Gastroesophageal sphincter (tissue), 2 donors: ENCODE results near the gene DCC.

Experiments
- EP300 ChIP-seq: sonication (generic); formaldehyde crosslinking; IDR thresholded peaks from one replicate; pipeline ENCODE4 v1.6.1; 2017; ENCODE audit warnings: antibody characterized with exemption, mild to moderate bottlenecking
- POLR2A ChIP-seq, 2 donors: fragments of 450-650 bp; IDR thresholded peaks; one replicate each; pipeline ENCODE4 v1.6.1; 2017; ENCODE audit warnings: antibody characterized with exemption in 2 of 2, mild to moderate bottlenecking in 2 of 2, moderate library complexity in 1 of 2
- POLR2AphosphoS5 ChIP-seq: sonication (generic); formaldehyde crosslinking; IDR thresholded peaks from one replicate; pipeline ENCODE4 v1.6.1; 2017; ENCODE audit warnings: antibody characterized with exemption

- TF ChIP-seq POLR2A (IDR thresholded peaks at IDR 0.05) (no peak), POLR2AphosphoS5 (no peak), EP300 (no peak)
Measured at GRCh38 chr18:53028565-53028964, 688.6 kb downstream of the DCC start.
